Stimulated activated CD8-positive, alpha-beta memory T cell treated with anti-CD3 and anti-CD28 coated beads, Interleukin-12 subunit alpha, Interleukin-12 subunit beta, amount 100 ng/mL, for 24 hours (primary cell): ENCODE measurements around the gene NEDD8.

Experiments
- DNase-seq: peaks from one replicate; pipeline ENCODE4 v3.0.0-alpha.2; 2020; ENCODE audit errors: extremely low read depth

Gene NEDD8

DNA sequence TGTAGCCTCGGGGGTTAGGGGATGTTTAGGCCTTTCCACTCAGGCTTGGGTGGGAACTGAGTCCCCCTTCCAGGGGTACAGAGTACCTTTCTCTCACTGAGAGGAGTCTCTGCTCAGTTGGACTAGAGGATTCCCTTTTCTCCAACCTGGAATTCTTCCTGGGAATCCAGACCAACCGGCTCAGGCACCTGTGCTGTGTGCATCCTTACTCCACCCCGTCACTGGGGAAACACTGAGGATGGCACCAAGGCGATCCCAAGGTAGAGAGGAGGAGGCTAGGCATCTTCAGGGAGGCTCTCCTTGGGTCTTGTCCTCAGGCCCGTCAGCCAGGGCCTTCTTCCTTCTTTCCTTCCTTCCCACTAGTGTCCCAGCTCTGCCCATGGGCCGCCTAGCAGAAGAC is 31.7 kb upstream of the NEDD8 start:
- no peak for DNase-seq

DNA sequence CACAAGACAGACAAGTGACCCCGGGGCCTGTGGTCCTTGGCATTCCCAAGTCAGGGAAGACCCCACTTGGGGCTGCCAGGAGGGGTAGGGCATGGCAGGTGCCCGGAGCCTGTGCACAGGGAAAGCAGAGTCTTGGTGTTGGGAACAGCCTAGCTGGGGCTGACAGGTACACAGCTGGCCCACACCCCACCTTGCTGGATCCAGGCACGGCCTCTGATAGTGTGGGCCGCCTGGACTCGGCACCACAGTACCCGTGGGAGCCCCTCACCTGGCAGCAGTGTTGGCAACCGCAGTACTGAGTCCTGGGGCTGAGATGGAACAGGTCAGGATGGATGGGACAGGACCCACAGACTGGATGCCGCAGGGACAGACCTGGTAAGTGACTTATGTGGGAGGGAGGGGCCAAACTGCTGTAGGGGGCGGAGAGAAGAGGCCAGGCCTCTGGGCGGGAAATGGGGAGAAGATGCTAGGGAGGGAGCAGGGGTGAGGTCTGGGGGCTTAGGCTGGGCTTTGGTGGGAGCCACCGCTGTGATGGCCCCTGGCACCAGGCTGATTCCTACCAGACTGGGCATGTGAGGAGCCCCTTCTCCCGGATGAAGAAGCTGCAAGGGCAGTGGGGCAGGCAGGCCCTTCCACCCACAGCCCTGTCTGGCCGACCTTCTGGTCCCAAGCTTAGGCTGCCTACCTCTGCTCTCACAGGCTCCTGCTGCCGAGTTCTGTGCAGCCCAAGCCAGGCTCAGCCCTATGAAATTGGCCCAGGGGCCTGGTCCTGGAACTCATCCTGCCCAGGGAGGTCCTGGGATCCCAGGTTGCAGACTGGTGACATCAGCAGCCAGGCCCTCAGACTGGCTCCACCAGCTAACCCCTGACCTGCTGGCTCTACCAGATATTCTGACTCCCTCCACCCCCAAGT is 30.9 kb upstream of the NEDD8 start, which contains the start of gene TGM1:
TGM1 (minus strand) TSS at position 357 of the 913 bp plus-strand sequence. CDS start 825 bp downstream, outside the sequence.
- no peak for DNase-seq

DNA sequence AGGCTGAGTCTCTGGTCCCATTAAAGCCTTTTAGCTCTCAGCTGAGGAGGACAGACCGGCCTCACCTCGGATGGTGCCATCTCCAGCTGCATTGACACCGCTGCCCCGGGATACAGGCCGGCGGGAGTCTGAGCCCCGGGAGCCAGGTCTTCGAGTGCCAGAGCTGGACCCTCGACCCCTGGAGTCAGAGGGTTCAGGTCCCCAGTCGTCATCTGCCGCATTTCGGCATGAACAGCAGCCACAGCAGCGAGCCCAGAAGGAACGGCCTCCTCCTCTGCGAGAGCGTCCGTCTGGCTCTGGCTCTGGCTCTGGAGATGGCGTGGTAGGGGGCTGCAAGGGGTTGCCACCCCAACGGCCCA is 29.8 kb upstream of the NEDD8 start:
- DNase-seq, result no peak

DNA sequence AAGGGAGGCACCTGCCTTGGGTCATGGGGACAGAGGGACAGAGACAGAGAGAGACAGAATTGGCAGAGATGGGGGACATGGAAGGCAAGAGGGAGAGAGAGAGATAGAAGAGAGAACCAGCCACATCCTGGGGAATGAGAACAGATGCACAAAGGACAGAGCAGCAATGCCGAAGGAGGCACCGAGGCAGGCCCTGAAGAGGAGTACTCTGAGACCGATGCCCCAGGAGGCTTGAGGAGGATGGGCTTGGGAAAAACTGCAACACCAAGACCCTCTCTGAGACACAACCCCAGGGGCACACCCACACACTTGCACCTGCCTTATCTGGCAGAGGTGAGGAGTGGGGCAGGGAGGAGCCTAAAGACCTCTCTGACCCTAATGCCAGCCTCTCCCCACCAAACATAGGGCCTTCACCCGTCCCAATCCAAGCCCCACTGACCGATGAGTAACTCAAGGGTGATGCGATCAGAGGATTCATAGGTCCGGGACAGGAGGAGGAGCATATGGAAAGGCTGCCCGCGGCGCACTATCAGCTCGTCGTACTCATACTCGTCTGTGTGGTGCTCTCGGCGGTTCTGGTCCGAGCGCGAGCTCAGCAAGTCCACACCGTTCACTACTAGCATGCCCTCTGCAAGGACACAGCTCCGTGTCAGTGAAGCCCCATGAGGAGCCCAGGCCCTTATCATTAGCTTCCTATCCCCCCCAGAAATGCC is 29.2 kb upstream of the NEDD8 start:
- no peak for DNase-seq

DNA sequence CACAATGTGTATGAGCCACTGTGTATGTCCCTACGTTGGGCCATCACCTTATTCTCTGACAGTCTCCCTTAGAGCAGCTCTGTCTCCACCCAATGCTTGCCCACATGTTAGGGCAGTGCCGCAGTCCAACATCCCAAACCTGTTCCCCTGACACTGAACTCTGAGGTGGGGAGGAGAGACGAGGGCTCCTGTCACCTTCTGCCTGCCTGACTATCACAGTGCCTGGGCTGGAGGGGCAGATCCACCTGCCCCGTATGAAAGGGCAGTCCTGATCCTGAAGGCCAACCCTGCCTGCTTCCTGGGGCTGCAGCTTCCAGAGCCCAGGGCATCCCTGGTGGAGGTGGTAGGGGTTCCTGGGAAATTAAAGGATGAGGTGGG is 28.6 kb upstream of the NEDD8 start:
- no peak for DNase-seq

DNA sequence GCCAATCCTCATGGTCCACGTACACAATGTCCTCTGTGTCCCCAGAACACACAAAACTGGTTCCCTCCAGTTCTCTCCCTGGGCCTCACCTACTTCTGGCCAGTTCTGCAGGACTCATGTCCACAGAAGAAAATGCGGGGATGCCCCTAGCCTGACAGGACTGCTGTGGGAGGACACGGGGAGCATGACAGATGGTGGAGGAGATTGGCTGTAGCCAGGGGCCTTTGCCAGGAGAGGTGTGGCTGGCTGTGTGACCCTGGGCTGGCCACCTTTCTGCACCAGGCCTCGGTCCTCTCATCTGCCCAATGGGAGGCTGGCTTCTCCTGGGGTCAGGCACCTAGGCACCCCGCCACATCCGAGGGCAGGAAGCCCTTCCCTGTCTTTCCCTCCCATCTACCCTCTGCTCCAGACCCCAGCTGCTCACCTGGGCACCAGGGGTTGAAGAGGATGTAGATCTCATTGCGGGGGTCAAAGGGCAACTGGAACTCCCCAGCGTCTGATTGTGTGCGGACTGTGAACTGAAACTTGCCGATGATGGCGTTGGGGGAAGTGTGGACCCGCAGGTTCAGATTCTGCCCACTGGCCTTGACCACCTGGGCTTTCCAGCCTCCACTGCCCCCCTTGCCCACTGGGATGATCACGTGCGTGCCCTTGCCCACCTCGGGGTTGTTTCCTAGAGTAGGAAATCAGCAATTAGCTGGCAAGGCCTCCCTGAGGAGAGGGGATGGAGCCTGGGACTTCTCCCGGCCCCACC is 28.0 kb upstream of the NEDD8 start:
- no peak for DNase-seq

DNA sequence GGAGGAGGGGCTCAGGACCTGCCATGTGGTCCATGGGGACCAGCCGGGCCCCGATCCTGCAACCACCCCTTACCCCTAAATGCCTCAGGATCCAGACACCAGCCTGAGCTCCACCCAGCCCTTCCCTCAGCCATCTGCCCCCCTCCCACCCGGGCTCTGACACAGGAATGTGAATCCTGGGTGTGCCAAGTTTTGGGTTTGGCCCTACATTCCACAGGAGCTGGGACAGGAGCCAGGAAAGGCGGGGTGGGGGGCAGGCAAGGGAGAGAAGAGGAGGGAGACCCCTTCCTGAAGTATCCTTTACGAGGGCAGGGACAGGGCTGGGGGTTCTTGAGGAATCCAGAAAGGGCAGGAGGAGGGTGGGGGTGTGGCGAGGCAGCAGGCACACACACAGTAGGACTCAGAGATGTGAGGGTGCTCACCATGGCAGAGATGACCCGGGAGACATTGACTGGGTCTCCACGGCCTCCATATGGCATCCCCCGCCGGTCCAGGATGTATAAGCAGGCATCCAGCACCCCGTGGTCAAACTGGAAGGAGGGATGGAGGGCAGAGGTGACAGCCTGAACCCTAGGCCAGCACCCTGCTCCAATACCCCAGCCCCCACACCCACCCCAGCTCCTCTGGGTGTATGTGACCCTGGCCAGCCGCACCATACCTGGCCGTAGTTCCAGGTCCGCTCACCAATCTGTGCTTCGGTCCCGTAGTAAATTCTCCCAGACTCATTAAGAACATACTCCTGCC is 27.3 kb upstream of the NEDD8 start:
- no peak for DNase-seq

DNA sequence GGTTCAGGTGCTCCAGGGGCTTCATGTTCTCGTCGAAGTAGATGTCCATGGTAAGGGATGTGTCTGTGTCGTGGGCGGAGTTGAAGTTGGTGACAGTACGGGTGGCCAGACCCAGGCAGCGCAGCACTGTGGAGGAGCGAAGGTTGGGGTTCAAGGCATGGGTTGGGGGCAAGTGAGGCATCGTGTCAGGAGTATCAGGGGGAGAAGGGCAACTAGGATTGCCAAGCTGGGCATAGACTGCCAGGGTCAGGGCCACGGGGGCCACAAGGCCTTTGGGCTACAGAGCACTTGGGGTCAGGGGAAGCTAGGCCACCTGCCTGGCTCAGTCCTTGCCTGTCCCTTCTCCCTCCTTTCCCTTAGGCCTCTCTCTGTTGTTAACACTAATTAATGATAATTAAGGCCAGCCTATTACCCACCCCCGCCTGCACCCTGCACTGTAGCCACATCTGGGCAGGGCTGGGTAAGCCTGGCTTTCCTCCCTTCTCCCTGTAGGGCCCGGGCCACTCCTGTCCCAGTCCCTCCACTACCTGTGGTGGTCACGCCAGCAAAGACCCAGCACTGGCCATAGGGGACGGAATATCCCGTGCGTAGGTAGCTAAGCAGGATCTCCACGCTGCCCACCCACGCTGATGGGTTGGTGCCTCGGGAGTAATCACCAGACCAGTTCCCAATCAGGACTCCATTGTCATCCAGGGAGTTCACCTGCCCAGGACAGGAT is 26.5 kb upstream of the NEDD8 start:
- DNase-seq, result no peak

DNA sequence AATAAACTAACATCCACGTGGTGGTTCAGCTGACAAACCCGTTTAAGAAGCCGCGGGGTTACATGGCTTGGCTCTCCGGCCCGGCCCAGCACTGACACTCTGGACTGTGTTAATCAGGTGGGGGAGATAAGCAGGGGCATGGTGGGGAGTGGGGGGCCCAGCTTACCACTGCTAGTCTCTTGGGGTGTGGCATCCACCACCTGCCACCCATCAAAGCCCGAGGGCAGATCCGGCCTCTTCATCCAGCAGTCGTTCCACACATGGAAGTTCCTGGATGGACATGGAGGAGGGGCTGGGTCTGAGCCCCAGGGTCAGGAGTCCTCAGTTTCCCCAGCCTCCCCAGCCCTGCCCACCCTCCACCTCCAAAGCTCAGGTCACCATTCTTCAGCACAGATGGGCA is 26.0 kb upstream of the NEDD8 start:
- no peak for DNase-seq

DNA sequence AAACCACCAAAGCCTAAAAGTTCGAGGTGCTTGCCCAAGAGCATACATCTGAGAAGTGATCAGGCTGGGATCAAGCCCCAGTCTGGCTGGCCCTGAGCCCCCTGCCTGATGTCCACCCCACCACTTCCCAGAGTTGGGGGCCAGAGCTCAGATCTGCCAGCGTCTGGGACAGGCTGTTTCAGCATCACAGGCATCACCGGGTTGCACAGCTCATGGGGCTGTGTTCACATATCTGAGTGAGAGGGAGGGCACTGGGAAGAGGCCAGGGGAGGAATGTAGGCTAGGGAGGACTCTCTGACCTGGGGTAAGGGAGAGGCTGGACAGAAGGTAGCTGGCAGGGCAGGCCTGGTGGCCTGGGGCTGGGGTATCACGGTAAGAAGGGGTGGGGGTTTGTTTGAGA is 24.8 kb upstream of the NEDD8 start:
- DNase-seq, result no peak

DNA sequence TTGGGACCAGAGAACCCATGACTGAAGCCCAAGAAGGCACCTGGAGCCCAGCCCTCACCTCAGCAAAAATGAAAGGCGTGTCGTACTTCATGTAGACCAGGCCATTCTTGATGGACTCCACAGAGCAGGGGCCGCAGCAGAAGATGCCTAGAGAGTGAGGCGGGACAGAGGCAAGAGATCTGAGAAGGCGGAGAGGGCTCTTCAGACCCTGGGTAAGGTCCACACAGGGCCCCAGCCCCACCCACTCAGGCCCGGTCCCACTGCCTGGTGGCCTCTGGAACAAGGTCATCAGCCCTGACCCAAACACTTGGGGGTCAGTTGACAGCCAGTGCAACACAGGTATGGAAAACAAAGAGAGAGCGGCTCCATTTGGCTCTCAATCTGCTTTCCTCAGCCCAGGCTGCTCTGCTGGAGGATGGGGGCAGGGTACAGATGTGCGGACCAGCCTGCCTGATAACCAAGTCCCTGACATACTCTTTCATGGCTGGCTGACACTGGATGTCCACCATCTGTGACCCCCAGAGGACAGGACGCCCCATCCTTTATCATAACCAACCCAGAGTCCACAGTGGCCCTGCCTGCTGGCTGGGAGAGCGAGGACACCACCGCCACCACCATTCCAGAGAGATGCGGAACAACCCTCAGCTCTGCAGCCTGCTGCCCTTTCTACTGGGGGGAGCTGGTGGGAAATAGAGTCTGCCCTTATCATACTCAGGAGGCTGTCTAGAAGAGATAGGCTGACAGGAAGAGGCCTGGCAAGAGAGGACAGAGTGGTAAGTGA is 24.0 kb upstream of the NEDD8 start:
- DNase-seq, result no peak

DNA sequence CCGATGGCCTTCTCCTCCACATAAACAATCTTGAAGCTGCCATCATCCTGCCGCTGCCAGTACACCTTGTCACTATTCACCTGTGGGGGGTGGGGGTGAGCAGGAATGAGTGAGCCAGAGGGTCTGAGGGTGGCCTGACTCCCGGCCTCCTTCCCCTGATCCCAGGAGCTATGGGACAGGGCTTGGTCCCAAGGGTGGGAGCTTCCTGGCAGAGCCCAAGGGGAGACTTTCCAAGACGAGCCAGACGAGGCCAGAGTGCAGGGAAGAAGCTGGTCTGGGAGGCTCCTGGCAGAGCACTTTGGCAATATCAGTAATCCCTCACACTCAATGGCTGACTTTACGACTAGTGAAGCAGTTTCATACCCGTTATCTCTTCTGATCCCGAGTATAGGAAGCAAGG is 23.3 kb upstream of the NEDD8 start:
- DNase-seq, result no peak

DNA sequence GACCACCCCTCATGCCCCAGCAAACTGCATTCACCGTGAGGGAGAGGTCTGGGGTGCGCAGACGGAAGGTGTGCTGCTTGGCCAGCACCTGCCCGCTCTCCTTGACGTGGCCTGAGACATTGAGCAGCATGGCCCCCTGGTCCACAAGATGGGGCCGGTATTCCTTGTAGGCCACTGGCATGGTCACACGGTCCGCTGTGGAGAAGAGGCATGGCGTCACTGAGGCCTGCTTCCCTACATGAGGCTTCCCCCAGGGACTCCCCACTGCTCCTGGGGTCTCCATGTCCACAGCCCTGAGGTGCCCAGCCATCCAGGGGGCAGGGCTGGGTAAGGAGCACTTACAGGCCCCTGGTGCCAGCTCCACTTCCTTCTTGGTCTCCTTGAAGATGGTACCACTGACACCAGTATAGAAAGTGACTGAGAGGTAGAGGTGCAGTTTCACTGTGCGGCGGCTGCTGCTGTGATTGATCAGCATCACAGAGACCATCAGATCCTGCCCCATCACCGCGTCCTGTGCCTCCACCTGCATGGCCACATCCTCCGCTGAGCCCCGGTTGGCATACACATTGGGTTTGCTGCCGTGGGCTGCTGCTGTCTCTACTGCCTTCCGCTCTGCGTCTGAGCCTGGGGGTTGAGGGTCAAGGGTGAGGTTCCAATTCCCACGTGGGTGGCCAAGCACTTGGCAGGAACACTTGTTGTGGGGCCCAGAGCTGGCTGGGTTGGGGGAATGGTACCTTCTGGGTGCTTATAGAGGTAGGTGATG is 22.6 kb upstream of the NEDD8 start:
- DNase-seq, result no peak

DNA sequence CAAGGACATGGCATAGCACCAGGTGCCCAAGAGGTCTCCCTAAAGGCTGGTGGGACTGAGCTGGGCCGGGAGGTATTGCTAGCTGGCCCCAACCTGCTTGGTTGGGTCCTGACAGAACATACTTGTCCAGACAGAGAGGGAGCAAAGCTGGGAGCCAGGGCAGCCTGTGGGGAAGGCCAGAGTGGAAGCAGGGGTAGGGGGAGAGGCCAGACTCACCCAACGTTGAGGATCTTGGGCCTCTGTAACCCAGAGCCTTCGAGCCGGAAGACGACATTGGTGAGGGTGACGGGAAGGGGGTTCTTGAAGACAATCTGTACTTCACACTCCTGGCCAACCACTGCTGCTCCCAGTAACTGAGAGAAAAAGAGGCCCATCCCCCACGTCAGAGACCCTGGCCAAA is 21.8 kb upstream of the NEDD8 start:
- DNase-seq, result no peak

DNA sequence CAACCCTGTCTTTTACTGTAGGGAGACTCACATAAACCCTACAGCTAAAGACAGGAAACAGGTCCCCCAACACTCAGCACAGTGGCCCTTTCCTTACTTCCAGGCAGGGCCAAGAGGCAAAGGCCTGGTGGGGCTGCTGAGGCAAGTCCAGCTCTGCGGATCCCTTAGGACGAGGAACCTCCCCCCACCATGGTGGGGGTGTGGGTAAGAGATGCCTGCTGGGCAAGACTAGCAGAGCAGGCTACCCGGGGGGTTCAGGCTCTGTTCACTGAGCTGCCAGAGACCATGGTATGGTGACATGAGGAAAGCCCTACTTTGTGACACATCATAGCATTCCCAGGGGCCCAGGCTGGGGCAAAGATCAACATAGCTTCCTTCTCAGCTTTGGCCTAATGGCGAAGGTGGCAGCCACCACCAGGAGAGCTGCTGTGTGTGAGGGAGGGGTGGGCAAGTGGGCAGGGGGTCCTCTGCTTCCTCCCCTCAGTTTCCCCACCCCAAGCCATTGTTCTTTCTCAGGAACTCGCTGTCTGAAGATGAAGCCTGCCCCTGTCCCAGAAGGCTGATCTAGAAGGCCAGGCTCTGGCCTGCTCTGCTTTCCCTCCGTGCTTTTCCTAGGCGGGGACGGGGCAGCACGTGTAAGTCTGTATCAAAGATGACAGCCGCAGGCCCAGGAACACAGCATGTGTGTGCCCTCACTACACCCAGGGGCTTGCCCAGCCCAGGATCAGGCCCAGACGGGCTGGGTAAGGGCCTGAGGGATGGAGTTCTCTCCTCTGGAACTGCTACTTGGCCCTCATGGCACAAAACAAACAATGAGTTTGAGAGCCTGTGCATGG is 20.3 kb upstream of the NEDD8 start:
- DNase-seq, result no peak

DNA sequence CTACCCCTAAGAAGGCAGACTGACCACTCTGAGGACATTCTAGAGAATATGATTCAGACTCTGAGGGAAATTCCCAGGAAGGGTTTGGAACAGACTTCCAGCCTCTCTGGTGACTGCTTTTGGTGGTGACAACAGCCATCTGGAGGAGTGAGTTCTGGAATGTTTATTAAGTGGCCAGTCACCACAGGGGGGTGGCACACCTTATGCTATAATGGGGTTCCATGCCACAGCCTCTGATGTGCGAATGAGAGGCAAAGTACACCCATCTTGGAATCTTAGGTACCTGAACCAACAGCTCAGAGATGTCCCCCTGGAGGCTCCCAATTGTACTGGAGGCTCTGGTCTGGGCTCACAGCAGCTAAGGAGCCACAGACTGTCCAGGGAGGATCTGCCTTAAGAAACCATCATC is 19.7 kb upstream of the NEDD8 start:
- DNase-seq, result no peak

DNA sequence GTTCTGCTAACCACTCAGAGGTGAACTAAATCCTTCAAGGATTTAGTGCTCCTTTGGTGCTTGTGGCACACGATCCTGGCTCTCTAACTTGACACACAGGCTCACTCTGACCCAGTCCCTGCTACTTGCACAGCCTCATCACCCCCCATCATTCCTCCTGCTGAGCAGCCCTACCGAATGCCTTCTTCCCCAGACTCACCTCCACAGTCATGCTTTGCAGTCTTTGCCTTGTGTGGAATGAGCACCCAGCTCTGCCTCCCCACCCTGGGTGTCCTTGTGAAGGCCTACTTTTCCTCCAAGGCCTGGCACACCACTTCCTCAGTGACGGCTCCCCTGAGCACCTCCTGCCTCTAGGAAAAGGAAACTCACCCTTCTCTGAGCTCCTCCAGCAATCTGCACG is 18.2 kb upstream of the NEDD8 start:
- DNase-seq, result no peak

DNA sequence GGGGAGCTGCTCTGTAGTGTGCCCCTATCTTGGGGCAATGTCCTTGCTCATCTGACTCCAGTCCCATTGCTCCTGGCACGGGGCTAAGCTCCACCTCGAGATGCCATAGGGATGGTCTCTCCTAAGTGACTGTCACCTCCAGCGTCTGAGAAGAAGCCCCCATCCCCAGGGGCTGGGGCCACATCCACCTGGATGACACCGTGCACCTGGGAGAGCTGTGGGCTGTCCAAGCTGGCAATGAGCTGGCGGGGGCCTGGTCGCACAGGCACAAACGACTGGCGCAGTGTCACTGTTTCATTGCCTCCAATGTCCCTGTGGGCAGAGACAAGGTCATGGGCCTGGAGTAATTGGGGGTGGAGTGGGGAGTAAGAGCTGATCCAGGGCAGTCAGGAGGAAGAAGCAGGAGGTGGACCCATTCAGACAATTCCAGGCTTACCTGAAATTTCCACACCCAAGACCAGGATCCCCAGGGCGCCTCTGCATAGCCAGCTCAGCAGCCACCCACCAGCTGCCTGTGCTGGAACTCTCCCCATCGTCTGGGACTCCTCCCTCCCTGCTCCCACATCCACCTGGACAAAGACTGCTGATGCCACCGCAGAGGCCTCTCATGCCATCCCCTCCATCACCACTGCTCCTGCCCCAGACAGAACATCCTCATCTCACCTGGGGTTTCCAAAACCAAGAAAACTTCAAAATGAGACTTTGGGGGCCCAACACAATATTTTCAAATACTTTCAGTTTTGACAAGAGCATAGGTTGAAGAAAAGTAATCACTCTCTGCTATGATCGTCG is 17.3 kb upstream of the NEDD8 start:
- DNase-seq, result no peak
